Hepatocyte (in vitro differentiated cells): ENCODE measurements around the gene ALB.

Experiments
- EZH2phosphoT487 ChIP-seq: fragments of 200-600 bp; sonication (generic); IDR thresholded peaks from one replicate; pipeline ENCODE4 v1.6.1; 2018; ENCODE audit warnings: antibody characterized with exemption, mild to moderate bottlenecking, low read depth, moderate library complexity; ENCODE audit not compliant: unreplicated experiment, severe bottlenecking
- TF ChIP-seq, protein P1 (sequence below): fragments of 200-600 bp; sonication (generic); IDR thresholded peaks from 2 replicates; pipeline ENCODE4 v1.5.1; 2016; ENCODE audit warnings: antibody characterized with exemption, mild to moderate bottlenecking; ENCODE audit not compliant: poor library complexity

DNA sequence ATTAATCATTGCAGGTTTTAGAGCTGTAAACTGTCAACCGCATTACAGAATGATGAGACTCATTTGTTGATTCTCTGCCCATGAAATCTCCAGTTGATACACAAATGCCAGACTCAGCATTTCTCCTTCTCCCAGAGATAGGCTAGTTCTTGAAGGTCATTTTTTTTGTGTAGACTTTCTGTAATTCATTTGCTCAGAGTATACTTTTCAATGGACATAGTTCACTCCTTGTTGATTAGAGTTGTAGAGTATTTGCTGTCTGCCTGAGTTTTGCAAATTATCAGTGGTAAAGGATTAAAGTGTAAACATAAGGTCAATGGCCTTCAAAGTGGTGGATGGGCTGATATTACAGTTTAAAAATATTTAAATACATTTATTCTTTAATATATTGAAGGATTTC, 15.2 kb upstream of the ALB start:
- TF ChIP-seq, protein P1, sequence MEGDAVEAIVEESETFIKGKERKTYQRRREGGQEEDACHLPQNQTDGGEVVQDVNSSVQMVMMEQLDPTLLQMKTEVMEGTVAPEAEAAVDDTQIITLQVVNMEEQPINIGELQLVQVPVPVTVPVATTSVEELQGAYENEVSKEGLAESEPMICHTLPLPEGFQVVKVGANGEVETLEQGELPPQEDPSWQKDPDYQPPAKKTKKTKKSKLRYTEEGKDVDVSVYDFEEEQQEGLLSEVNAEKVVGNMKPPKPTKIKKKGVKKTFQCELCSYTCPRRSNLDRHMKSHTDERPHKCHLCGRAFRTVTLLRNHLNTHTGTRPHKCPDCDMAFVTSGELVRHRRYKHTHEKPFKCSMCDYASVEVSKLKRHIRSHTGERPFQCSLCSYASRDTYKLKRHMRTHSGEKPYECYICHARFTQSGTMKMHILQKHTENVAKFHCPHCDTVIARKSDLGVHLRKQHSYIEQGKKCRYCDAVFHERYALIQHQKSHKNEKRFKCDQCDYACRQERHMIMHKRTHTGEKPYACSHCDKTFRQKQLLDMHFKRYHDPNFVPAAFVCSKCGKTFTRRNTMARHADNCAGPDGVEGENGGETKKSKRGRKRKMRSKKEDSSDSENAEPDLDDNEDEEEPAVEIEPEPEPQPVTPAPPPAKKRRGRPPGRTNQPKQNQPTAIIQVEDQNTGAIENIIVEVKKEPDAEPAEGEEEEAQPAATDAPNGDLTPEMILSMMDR: no peak
- TF ChIP-seq EZH2phosphoT487: no peak
